ENCODE data around the gene OGN. TPM values are rescaled to one million over a fixed set of nuclear protein-coding genes. Genes with fewer than 3 reads are reported as not detected.

Gene OGN
- polyA plus RNA-seq, 2 of the 4 experiments (the other 2 are of a cell fraction) = not detected

DNA sequence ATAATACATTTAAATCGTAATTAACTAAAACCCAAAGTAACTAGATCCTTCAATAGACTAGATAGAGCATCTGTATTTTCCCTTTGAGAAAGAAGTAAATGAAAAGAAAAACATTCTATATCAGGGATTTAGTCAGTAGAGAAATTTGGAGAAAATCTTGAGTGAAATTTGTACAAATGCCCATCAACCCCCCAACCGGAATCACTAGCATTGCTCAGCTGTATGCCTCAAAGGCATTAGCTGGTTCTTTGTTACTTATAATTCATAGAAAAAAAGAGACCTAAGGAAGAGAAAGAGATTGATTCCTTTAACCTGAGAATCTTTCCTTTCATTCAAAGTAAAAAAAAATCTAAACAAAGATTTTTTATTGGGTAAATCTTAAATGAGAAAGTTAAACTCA lies 19.2 kb upstream of the OGN start:
- Histone ChIP-seq H3K4me3 (no peak overlapping the region), H3K4me1 (no peaks in the 10 kb centered on the region), H3K9me3 (no peaks in the 10 kb centered on the region), H3K4me2 (no peak overlapping the region), H3K27ac (no peak overlapping the region)
- DNase-seq (ENCODE audit: low read depth in 1 of 2, low spot score in 1 of 2) (no peak), ATAC-seq (no peak), FAIRE-seq (no peak)
- WGBS (ENCODE audit: missing lambda C conversion rate) = 93% methylated on average over 2 of the region's 2 CpGs
- TF ChIP-seq HOXB13 (CRISPR knock-in tag; IDR thresholded peaks at IDR 0.05; ENCODE audit: low read depth) (no peak), NR3C1 (IDR thresholded peaks at IDR 0.05) (no peak), JUN (IDR thresholded peaks at IDR 0.05) (no peak), SMC3 (IDR thresholded peaks at IDR 0.05) (no peak), FOXS1 (CRISPR knock-in tag; IDR thresholded peaks at IDR 0.05) (no peak), GATA3 (IDR thresholded peaks at IDR 0.05; ENCODE audit: borderline replicate concordance) (no peak), ZFP36 (IDR thresholded peaks at IDR 0.05; ENCODE audit: borderline replicate concordance, partially characterized antibody) (no peak), FOSL2 (IDR thresholded peaks at IDR 0.05) (no peak), FOSL2 (CRISPR knock-in tag; IDR thresholded peaks at IDR 0.05) (no peak), ESRRA (IDR thresholded peaks at IDR 0.05; ENCODE audit: borderline replicate concordance, low read length) (no peak), MAFK (IDR thresholded peaks at IDR 0.05; ENCODE audit: partially characterized antibody) (no peak), EP300 (IDR thresholded peaks at IDR 0.05) (no peak), ZC3H11A (IDR thresholded peaks at IDR 0.05) (no peak)
- TF ChIP-seq, protein P1, sequence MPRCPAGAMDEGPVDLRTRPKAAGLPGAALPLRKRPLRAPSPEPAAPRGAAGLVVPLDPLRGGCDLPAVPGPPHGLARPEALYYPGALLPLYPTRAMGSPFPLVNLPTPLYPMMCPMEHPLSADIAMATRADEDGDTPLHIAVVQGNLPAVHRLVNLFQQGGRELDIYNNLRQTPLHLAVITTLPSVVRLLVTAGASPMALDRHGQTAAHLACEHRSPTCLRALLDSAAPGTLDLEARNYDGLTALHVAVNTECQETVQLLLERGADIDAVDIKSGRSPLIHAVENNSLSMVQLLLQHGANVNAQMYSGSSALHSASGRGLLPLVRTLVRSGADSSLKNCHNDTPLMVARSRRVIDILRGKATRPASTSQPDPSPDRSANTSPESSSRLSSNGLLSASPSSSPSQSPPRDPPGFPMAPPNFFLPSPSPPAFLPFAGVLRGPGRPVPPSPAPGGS (IDR thresholded peaks at IDR 0.05) = no peak
- TF ChIP-seq, protein P2, sequence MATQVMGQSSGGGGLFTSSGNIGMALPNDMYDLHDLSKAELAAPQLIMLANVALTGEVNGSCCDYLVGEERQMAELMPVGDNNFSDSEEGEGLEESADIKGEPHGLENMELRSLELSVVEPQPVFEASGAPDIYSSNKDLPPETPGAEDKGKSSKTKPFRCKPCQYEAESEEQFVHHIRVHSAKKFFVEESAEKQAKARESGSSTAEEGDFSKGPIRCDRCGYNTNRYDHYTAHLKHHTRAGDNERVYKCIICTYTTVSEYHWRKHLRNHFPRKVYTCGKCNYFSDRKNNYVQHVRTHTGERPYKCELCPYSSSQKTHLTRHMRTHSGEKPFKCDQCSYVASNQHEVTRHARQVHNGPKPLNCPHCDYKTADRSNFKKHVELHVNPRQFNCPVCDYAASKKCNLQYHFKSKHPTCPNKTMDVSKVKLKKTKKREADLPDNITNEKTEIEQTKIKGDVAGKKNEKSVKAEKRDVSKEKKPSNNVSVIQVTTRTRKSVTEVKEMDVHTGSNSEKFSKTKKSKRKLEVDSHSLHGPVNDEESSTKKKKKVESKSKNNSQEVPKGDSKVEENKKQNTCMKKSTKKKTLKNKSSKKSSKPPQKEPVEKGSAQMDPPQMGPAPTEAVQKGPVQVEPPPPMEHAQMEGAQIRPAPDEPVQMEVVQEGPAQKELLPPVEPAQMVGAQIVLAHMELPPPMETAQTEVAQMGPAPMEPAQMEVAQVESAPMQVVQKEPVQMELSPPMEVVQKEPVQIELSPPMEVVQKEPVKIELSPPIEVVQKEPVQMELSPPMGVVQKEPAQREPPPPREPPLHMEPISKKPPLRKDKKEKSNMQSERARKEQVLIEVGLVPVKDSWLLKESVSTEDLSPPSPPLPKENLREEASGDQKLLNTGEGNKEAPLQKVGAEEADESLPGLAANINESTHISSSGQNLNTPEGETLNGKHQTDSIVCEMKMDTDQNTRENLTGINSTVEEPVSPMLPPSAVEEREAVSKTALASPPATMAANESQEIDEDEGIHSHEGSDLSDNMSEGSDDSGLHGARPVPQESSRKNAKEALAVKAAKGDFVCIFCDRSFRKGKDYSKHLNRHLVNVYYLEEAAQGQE (IDR thresholded peaks at IDR 0.05) = no peak
- TF ChIP-seq, protein P3, sequence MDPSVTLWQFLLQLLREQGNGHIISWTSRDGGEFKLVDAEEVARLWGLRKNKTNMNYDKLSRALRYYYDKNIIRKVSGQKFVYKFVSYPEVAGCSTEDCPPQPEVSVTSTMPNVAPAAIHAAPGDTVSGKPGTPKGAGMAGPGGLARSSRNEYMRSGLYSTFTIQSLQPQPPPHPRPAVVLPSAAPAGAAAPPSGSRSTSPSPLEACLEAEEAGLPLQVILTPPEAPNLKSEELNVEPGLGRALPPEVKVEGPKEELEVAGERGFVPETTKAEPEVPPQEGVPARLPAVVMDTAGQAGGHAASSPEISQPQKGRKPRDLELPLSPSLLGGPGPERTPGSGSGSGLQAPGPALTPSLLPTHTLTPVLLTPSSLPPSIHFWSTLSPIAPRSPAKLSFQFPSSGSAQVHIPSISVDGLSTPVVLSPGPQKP (IDR thresholded peaks at IDR 0.05; ENCODE audit: low read depth, low read length) = no peak
- TF ChIP-seq, protein P4, sequence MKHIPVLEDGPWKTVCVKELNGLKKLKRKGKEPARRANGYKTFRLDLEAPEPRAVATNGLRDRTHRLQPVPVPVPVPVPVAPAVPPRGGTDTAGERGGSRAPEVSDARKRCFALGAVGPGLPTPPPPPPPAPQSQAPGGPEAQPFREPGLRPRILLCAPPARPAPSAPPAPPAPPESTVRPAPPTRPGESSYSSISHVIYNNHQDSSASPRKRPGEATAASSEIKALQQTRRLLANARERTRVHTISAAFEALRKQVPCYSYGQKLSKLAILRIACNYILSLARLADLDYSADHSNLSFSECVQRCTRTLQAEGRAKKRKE (CRISPR knock-in tag; IDR thresholded peaks at IDR 0.05; ENCODE audit: low read depth) = no peak
- ChIA-PET CTCF (no interaction called here), POLR2A (no interaction called here)

DNA sequence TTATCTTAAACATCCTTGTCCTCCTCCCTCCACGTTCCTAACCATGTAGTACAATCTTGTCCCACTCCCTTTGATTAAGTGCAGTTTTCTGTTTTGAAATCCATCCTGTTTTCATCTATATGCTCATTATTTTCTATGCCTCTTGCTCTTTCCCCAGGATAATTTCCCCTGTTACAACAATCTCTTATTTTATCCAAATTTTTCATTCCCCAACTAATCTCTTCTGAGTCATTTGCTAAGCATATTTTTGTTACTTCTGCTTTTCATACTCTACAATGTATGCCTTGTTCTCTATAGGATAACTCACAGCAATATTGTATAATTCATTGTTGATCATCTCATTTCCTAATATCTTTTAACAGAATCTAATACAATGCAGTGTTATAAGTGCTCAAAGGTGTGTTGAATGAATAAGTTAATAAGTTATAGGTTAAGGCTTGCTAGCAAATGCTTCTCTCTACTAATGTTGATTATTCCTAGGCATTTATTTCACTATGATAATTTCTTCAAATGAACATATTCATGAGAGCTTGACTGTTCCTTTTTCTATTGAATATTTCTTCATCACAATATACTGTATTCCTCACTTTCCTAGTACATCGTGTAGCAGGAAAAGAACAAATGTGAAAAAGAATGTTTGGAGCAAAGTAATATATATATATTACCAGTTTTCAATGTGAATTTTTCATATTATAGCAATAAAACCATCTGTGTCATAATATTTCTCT lies 18.4 kb upstream of the OGN start:
- ATAC-seq (no peak), DNase-seq (ENCODE audit: low read depth in 1 of 2, low spot score in 1 of 2) (no peak), FAIRE-seq (no peak)
- Histone ChIP-seq H3K9me3 (no peaks in the 10 kb centered on the region), H3K27ac (no peak overlapping the region), H3K4me3 (no peak overlapping the region), H3K4me2 (no peak overlapping the region), H3K4me1 (no peaks in the 10 kb centered on the region)
- 85% methylated on average over 2 of the region's 2 CpGs for WGBS (ENCODE audit: missing lambda C conversion rate)
- CTCF ChIA-PET = no interaction called here
- TF ChIP-seq, protein P1 (IDR thresholded peaks at IDR 0.05) = no peak
- TF ChIP-seq, protein P5, sequence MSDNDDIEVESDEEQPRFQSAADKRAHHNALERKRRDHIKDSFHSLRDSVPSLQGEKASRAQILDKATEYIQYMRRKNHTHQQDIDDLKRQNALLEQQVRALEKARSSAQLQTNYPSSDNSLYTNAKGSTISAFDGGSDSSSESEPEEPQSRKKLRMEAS (IDR thresholded peaks at IDR 0.05) = no peak
- TF ChIP-seq HOXA7 (CRISPR knock-in tag; IDR thresholded peaks at IDR 0.05) = no peak
- no peak for TF ChIP-seq GATA3 (IDR thresholded peaks at IDR 0.05; ENCODE audit: borderline replicate concordance)
- TF ChIP-seq MAZ (IDR thresholded peaks at IDR 0.05; ENCODE audit: borderline replicate concordance, low read depth, low read length) = no peak
- no peak for TF ChIP-seq ZC3H11A (IDR thresholded peaks at IDR 0.05)
- no peak for TF ChIP-seq JUN (IDR thresholded peaks at IDR 0.05)
- no peak for TF ChIP-seq NR3C1 (IDR thresholded peaks at IDR 0.05)
- POLR2A ChIA-PET = no interaction called here

Measured in A549 (cell line).